Activated gamma-delta T cell treated with Interleukin-2 at 50 U/mL for 16 hours (primary cell): ENCODE measurements around the gene RLN3.

Experiments
- DNase-seq: peaks from one replicate; pipeline ENCODE4 v3.0.0-alpha.2; 2020

Gene RLN3

GRCh38 chr19:14056069-14056666 is 28.2 kb downstream of the RLN3 start:
- DNase-seq = no peak

GRCh38 chr19:14056741-14057356 is 28.9 kb downstream of the RLN3 start:
- DNase-seq = no peak

- DNase-seq = no peak
Observed at GRCh38 chr19:14058182-14059092, 30.5 kb downstream of the RLN3 start.

GRCh38 chr19:14059093-14059480 is 31.1 kb downstream of the RLN3 start:
- DNase-seq = peak; percentile 46

- DNase-seq = no peak
Observed at GRCh38 chr19:14059652-14060155, 31.8 kb downstream of the RLN3 start.

- DNase-seq = no peak
Observed at GRCh38 chr19:14061081-14061749, 33.3 kb downstream of the RLN3 start.

GRCh38 chr19:14061751-14062557 is 34.0 kb downstream of the RLN3 start, which contains the start of gene PALM3:
TSS of gene PALM3 (minus strand) at chr19:14062076. CDS start at chr19:14061980, 96 bp downstream.
- DNase-seq = no peak

- DNase-seq = no peak
Observed at GRCh38 chr19:14062558-14062855, 34.6 kb downstream of the RLN3 start.

GRCh38 chr19:14063105-14063504 is 35.2 kb downstream of the RLN3 start:
- no peak for DNase-seq

GRCh38 chr19:14066134-14066533 is 38.2 kb downstream of the RLN3 start:
- no peak for DNase-seq

- DNase-seq = no peak
Observed at GRCh38 chr19:14070268-14071050, 42.5 kb downstream of the RLN3 start.

- peak; percentile 20 for DNase-seq
Observed at GRCh38 chr19:14072535-14073260, 44.8 kb downstream of the RLN3 start, which contains the start of gene MISP3. TSS of gene MISP3 (plus strand) at chr19:14072786. CDS start at chr19:14073310, 524 bp downstream.

- peak; percentile 67 for DNase-seq
Observed at GRCh38 chr19:14073261-14073924, 45.4 kb downstream of the RLN3 start.

GRCh38 chr19:14073925-14074838 is 46.2 kb downstream of the RLN3 start:
- peak; percentile 20 for DNase-seq

GRCh38 chr19:14078411-14078810 is 50.5 kb downstream of the RLN3 start:
- DNase-seq = no peak
